Keratinocyte (primary cell): ENCODE data around the gene GRHPR. TPM values are rescaled to one million over a fixed set of nuclear protein-coding genes. Genes with fewer than 3 reads are reported as not detected.
"Not testable (repeated sequence)": the region's sequence is repeated elsewhere in the genome, so short reads cannot be mapped to it uniquely, and the experiment has no call there.

Experiments used
- DNase-seq: peaks from one replicate; pipeline ENCODE4 v3.0.0-alpha.2; 2011; ENCODE audit warnings: low read depth, missing footprints, low spot score
- FAIRE-seq: peaks from 2 replicates; lab custom pipeline; 2011; peaks lifted over from hg19 to GRCh38; lab: Jason Lieb, UNC
- H2AFZ ChIP-seq: 2 replicates; pipeline ENCODE4 v1.6.0; 2012; ENCODE audit warnings: low read length, control low read depth, inconsistent platforms; ENCODE audit not compliant: control insufficient read depth
- H3K27ac ChIP-seq: 2 replicates; pipeline ENCODE4 v1.5.1; 2011; ENCODE audit warnings: low read length; ENCODE audit not compliant: control insufficient read depth, insufficient read depth
- H3K27me3 ChIP-seq: 3 replicates; pipeline ENCODE4 v1.6.0; 2011; ENCODE audit warnings: low read length; ENCODE audit not compliant: control insufficient read depth, insufficient read depth; ENCODE audit errors: extremely low read depth
- H3K36me3 ChIP-seq, 2 experiments: 2 replicates in 1 of 2; 3 replicates in 1 of 2; pipeline ENCODE4 v1.5.1; 2011; ENCODE audit warnings: low read length in 2 of 2, mild to moderate bottlenecking in 1 of 2; ENCODE audit not compliant: control insufficient read depth in 2 of 2, insufficient read depth in 2 of 2; ENCODE audit errors: extremely low read depth in 1 of 2
- H3K4me1 ChIP-seq: 3 replicates; pipeline ENCODE4 v1.5.1; 2011; ENCODE audit warnings: low read length; ENCODE audit not compliant: control insufficient read depth, insufficient read depth; ENCODE audit errors: extremely low read depth
- H3K4me2 ChIP-seq: 3 replicates; pipeline ENCODE4 v1.6.0; 2011; ENCODE audit warnings: low read depth, low read length; ENCODE audit not compliant: control insufficient read depth, insufficient read depth; ENCODE audit errors: extremely low read depth
- H3K4me3 ChIP-seq, 3 experiments: fragments of 200-600 bp in 1 of 3; sonication (generic) in 1 of 3; 2 replicates in 2 of 3; 3 replicates in 1 of 3; pipeline ENCODE4 v1.5.1; 2011 to 2016; ENCODE audit warnings: low read length in 3 of 3, mild to moderate bottlenecking in 3 of 3, control low read depth in 2 of 3, inconsistent platforms in 1 of 3, low read depth in 1 of 3, mixed read lengths in 1 of 3, mixed run types in 1 of 3, moderate library complexity in 1 of 3; ENCODE audit not compliant: control insufficient read depth in 2 of 3, insufficient read depth in 2 of 3; ENCODE audit errors: extremely low read depth in 1 of 3
- H3K79me2 ChIP-seq: 2 replicates; pipeline ENCODE4 v1.6.0; 2012; ENCODE audit warnings: low read length; ENCODE audit not compliant: control insufficient read depth, insufficient read depth
- H3K9ac ChIP-seq: 3 replicates; pipeline ENCODE4 v1.6.0; 2011; ENCODE audit warnings: low read length; ENCODE audit not compliant: control insufficient read depth, insufficient read depth; ENCODE audit errors: extremely low read depth
- H3K9me1 ChIP-seq: 3 replicates; pipeline ENCODE4 v1.6.0; 2011; ENCODE audit warnings: low read length; ENCODE audit not compliant: control insufficient read depth, insufficient read depth; ENCODE audit errors: extremely low read depth
- H3K9me3 ChIP-seq: 2 replicates; pipeline ENCODE4 v1.5.1; 2012; ENCODE audit warnings: low read depth, low read length; ENCODE audit not compliant: control insufficient read depth
- H4K20me1 ChIP-seq: 3 replicates; pipeline ENCODE4 v1.6.0; 2011; ENCODE audit warnings: low read length; ENCODE audit not compliant: control insufficient read depth, insufficient read depth; ENCODE audit errors: extremely low read depth
- EZH2 ChIP-seq: IDR thresholded peaks from one replicate; pipeline ENCODE4 v1.6.1; 2012; ENCODE audit warnings: inconsistent platforms, mild to moderate bottlenecking, low read length, moderate library complexity
- dilution Hi-C: fragments of 300-500 bp; cut with MboI; formaldehyde crosslinking; loops from one replicate; pipeline ENCODE4 v1.7.0; 2020; ENCODE audit warnings: low sequenced_read_pairs; ENCODE audit not compliant: extremely low pct_ligation_motif_present
- polyA plus RNA-seq, 5 experiments: library from polyadenylated mRNA; depleted of rRNA in 3 of 5; stranded (reverse) in 3 of 5; stranded (forward) in 1 of 5; unstranded in 1 of 5; fragments of >200 nt; gene quantifications; 1 replicate in 1 of 5; 2 replicates in 3 of 5; 3 replicates in 1 of 5; pipeline versions ENCODE4 v1.2.1 to v1.2.3, GENCODE V29; 2011 to 2012; ENCODE audit warnings: missing spikeins in 2 of 5, low read depth in 1 of 5, low replicate concordance in 1 of 5
- TF ChIP-seq, protein P1 (sequence below), 3 experiments: IDR thresholded peaks in 1 of 3; conservative IDR thresholded peaks in 1 of 3; optimal IDR thresholded peaks in 1 of 3; 2 replicates in 2 of 3; 3 replicates in 1 of 3; pipeline versions ENCODE3 to v1.5.1; 2011; ENCODE audit warnings: low read length in 3 of 3, mild to moderate bottlenecking in 3 of 3, moderate library complexity in 2 of 3, control low read depth in 1 of 3, inconsistent platforms in 1 of 3; ENCODE audit not compliant: insufficient read depth in 2 of 3; ENCODE audit errors: extremely low read depth in 1 of 3

The GRHPR gene
- polyA plus RNA-seq, 1 donor (not counting 4 experiments of a cell fraction or from before 2014, with no cell fraction given) = 116 TPM

DNA sequence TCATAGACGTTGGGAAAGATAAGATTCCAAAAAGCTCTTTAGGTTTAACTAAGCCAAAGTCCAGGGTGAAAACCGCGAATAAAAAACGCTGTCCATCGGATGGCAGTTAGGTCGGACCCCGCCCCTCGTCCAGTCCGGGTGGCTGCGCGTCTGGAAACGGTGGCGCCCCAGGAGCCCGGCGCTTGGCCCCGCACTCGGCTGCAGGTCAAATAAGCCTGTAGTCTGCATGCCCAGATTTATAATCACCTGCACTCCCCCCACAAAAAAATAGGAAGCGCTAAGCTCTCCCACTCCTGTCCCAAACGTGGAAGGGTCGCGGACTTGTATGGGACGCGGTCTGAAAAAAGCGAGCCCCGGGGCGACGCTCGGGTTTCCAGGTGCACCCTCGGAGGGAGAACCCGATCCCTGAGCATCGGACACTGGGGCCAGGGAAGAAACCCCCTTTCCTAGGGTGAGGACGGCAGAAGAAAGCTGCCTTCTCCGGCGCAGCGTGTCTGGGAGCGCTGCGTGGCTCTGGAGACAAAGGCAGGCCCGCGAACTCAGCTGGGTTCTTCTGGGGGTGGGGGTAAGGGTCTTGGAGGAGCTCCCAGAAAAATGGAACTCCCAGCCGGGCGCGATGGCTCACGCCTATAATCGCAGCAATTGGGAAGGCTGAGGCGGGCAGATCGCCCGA is 43.7 kb downstream of the GRHPR start:
- H2AFZ ChIP-seq = peak overlapping the region; percentile 82
- H3K27me3 ChIP-seq = no peaks in the 10 kb centered on the region
- H3K9me3 ChIP-seq = no peaks in the 10 kb centered on the region
- H3K9ac ChIP-seq = peak overlapping the region; percentile 93
- peak overlapping the region; percentile 82 to 84 (median 84) for H3K4me3 ChIP-seq
- FAIRE-seq (no peak), DNase-seq (no peak)
- dilution Hi-C loops = no loop called here
- H3K36me3 ChIP-seq = no peaks in the 10 kb centered on the region
- no peaks in the 10 kb centered on the region for H3K9me1 ChIP-seq
- H3K79me2 ChIP-seq = peaks cover 32% of the 10 kb centered on the region
- H3K4me1 ChIP-seq = peaks cover 26% of the 10 kb centered on the region
- no peaks in the 10 kb centered on the region for H4K20me1 ChIP-seq
- H3K27ac ChIP-seq = peak overlapping the region; percentile 95
- H3K4me2 ChIP-seq = peak overlapping the region; percentile 70
- TF ChIP-seq EZH2 = no peak
- TF ChIP-seq, protein P1, sequence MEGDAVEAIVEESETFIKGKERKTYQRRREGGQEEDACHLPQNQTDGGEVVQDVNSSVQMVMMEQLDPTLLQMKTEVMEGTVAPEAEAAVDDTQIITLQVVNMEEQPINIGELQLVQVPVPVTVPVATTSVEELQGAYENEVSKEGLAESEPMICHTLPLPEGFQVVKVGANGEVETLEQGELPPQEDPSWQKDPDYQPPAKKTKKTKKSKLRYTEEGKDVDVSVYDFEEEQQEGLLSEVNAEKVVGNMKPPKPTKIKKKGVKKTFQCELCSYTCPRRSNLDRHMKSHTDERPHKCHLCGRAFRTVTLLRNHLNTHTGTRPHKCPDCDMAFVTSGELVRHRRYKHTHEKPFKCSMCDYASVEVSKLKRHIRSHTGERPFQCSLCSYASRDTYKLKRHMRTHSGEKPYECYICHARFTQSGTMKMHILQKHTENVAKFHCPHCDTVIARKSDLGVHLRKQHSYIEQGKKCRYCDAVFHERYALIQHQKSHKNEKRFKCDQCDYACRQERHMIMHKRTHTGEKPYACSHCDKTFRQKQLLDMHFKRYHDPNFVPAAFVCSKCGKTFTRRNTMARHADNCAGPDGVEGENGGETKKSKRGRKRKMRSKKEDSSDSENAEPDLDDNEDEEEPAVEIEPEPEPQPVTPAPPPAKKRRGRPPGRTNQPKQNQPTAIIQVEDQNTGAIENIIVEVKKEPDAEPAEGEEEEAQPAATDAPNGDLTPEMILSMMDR (optimal IDR thresholded peaks at IDR 0.05 in 1 of 3, IDR thresholded peaks at IDR 0.05 in 1 of 3, conservative IDR thresholded peaks at IDR 0.05 in 1 of 3; ENCODE audit: extremely low read depth in 1 of 3, insufficient read depth in 2 of 3, low read length in 3 of 3) = no peak

DNA sequence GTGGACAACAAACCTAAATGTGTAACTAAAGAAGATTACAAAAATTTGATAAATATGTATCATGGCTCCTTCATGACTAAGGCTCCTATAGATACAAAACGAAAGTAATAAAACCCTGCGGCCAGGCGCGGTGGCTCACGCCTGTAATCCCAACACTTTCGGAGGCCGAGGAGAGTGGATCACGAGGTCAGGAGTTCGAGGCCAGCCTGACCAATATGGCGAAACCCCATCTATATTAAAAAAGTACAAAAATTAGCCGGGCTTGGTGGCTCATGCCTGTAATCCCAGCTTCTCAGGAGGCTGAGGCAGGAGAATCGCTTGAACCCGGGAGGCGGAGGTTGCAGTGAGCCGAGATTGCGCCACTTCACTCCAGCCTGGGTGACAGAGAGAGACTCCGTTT is 45.0 kb downstream of the GRHPR start:
- FAIRE-seq, H3K4me2 ChIP-seq, H3K36me3 ChIP-seq, DNase-seq, dilution Hi-C loops, H3K9ac ChIP-seq, H3K4me3 ChIP-seq, H3K9me1 ChIP-seq, H3K27me3 ChIP-seq, H4K20me1 ChIP-seq, H2AFZ ChIP-seq, H3K27ac ChIP-seq, H3K9me3 ChIP-seq: not testable (repeated sequence)
- H3K79me2 ChIP-seq = peaks cover 19% of the 10 kb centered on the region
- H3K4me1 ChIP-seq = peaks cover 35% of the 10 kb centered on the region

DNA sequence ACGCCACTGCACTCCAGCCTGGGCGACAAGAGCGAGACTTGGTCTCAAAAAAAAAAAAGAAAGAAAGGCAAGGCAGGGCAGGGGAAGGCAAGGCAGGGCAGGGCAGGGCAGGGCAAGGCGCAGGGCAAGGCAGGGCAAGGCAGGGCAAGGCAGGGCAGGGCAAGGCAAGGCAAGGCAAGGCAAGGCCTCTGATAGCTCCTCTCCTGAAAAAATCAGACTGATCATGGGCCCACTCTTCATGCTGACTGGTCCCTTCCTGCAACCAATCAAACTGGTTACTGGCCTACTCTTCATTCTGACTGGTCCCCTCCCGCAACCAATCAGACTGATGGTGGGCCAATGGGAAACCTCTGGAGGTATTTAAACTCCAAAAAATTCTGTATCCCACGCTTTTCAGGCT is 46.1 kb downstream of the GRHPR start:
- Histone ChIP-seq H3K36me3 (no peaks in the 10 kb centered on the region), H3K27ac (no peak overlapping the region), H3K9ac (no peak overlapping the region), H2AFZ (no peak overlapping the region), H3K4me1 (peaks cover 29% of the 10 kb centered on the region), H3K27me3 (no peaks in the 10 kb centered on the region), H3K9me1 (no peaks in the 10 kb centered on the region), H4K20me1 (no peaks in the 10 kb centered on the region), H3K4me3 (no peak overlapping the region), H3K79me2 (peaks cover 8% of the 10 kb centered on the region), H3K4me2 (no peak overlapping the region), H3K9me3 (no peaks in the 10 kb centered on the region)
- FAIRE-seq (no peak), DNase-seq (no peak)
- dilution Hi-C loops = no loop called here
- TF ChIP-seq EZH2 = no peak
- TF ChIP-seq, protein P1 (optimal IDR thresholded peaks at IDR 0.05 in 1 of 3, IDR thresholded peaks at IDR 0.05 in 1 of 3, conservative IDR thresholded peaks at IDR 0.05 in 1 of 3; ENCODE audit: extremely low read depth in 1 of 3, insufficient read depth in 2 of 3, low read length in 3 of 3) = no peak
